ENCODE measurements around the gene PRSS22.

Gene PRSS22

GRCh38 chr16:2879854-2880508 lies 22.0 kb upstream of the PRSS22 start:
- no peaks in the 10 kb centered on the region for H3K36me3 ChIP-seq (ENCODE audit: insufficient read depth, insufficient read length, low read length)

GRCh38 chr16:2874912-2875362 lies 17.0 kb upstream of the PRSS22 start:
- DNase-seq (ENCODE audit: low read depth, low spot score) = peak; percentile 75
- TF ChIP-seq SUZ12 (IDR thresholded peaks at IDR 0.05; ENCODE audit: extremely low read depth, insufficient read depth, insufficient read length) (no peak), ZNF274 (IDR thresholded peaks at IDR 0.05; ENCODE audit: low read depth, low read length) (no peak), YY1 (IDR thresholded peaks at IDR 0.05; ENCODE audit: insufficient read depth, insufficient read length) (no peak)
- Histone ChIP-seq H3K27me3 (ENCODE audit: insufficient read depth, insufficient read length) (no peaks in the 10 kb centered on the region), H3K4me3 (ENCODE audit: insufficient read length, low read depth) (no peak overlapping the region), H3K9me3 (ENCODE audit: insufficient read depth, low read length) (peaks cover 7% of the 10 kb centered on the region), H3K9ac (ENCODE audit: insufficient read length, low read depth) (no peak overlapping the region), H3K36me3 (ENCODE audit: insufficient read depth, insufficient read length, low read length) (no peaks in the 10 kb centered on the region), H3K4me1 (ENCODE audit: insufficient read depth, insufficient read length) (no peaks in the 10 kb centered on the region)

More at GRCh38 chr16:2879854-2880508, 22.0 kb upstream of the PRSS22 start:
- H3K9me3 ChIP-seq (ENCODE audit: insufficient read depth, low read length) = peaks cover 11% of the 10 kb centered on the region
- peaks cover 5% of the 10 kb centered on the region for H3K4me1 ChIP-seq (ENCODE audit: insufficient read depth, insufficient read length)
- peaks cover 13% of the 10 kb centered on the region for H3K27me3 ChIP-seq (ENCODE audit: insufficient read depth, insufficient read length)
- no peak overlapping the region for H3K9ac ChIP-seq (ENCODE audit: insufficient read length, low read depth)
- DNase-seq (ENCODE audit: low read depth, low spot score) = no peak
- no peak overlapping the region for H3K4me3 ChIP-seq (ENCODE audit: insufficient read length, low read depth)
- TF ChIP-seq YY1 (IDR thresholded peaks at IDR 0.05; ENCODE audit: insufficient read depth, insufficient read length) = no peak
- no peak for TF ChIP-seq SUZ12 (IDR thresholded peaks at IDR 0.05; ENCODE audit: extremely low read depth, insufficient read depth, insufficient read length)
- TF ChIP-seq ZNF274 (IDR thresholded peaks at IDR 0.05; ENCODE audit: low read depth, low read length) = no peak

GRCh38 chr16:2874032-2874911 lies 16.3 kb upstream of the PRSS22 start:
- Histone ChIP-seq H3K4me1 (ENCODE audit: insufficient read depth, insufficient read length) (no peaks in the 10 kb centered on the region), H3K36me3 (ENCODE audit: insufficient read depth, insufficient read length, low read length) (no peaks in the 10 kb centered on the region), H3K9me3 (ENCODE audit: insufficient read depth, low read length) (0 out of 2 replicates have a peak, but pooled peaks cover under 1% of the 10 kb centered on the region), H3K4me3 (ENCODE audit: insufficient read length, low read depth) (no peak overlapping the region), H3K9ac (ENCODE audit: insufficient read length, low read depth) (peak overlapping the region; percentile 54), H3K27me3 (ENCODE audit: insufficient read depth, insufficient read length) (no peaks in the 10 kb centered on the region)
- DNase-seq (ENCODE audit: low read depth, low spot score) = no peak
- no peak for TF ChIP-seq SUZ12 (IDR thresholded peaks at IDR 0.05; ENCODE audit: extremely low read depth, insufficient read depth, insufficient read length)

- TF ChIP-seq SUZ12 (IDR thresholded peaks at IDR 0.05; ENCODE audit: extremely low read depth, insufficient read depth, insufficient read length) (no peak), YY1 (IDR thresholded peaks at IDR 0.05; ENCODE audit: insufficient read depth, insufficient read length) (no peak), ZNF274 (IDR thresholded peaks at IDR 0.05; ENCODE audit: low read depth, low read length) (no peak)
- Histone ChIP-seq H3K4me3 (ENCODE audit: insufficient read length, low read depth) (no peak overlapping the region), H3K27me3 (ENCODE audit: insufficient read depth, insufficient read length) (no peaks in the 10 kb centered on the region), H3K9me3 (ENCODE audit: insufficient read depth, low read length) (no peaks in the 10 kb centered on the region), H3K36me3 (ENCODE audit: insufficient read depth, insufficient read length, low read length) (no peaks in the 10 kb centered on the region), H3K4me1 (ENCODE audit: insufficient read depth, insufficient read length) (no peaks in the 10 kb centered on the region), H3K9ac (ENCODE audit: insufficient read length, low read depth) (no peak overlapping the region)
- DNase-seq (ENCODE audit: low read depth, low spot score) = no peak
These were observed 14.0 kb upstream of the PRSS22 start for GRCh38 chr16:2871926-2872325.

- Histone ChIP-seq H3K9me3 (ENCODE audit: insufficient read depth, low read length) (no peaks in the 10 kb centered on the region), H3K9ac (ENCODE audit: insufficient read length, low read depth) (peak overlapping the region; percentile 95), H3K36me3 (ENCODE audit: insufficient read depth, insufficient read length, low read length) (no peaks in the 10 kb centered on the region), H3K4me3 (ENCODE audit: insufficient read length, low read depth) (peak overlapping the region; percentile 81), H3K4me1 (ENCODE audit: insufficient read depth, insufficient read length) (no peaks in the 10 kb centered on the region), H3K27me3 (ENCODE audit: insufficient read depth, insufficient read length) (no peaks in the 10 kb centered on the region)
- peak; percentile 91 for DNase-seq (ENCODE audit: low read depth, low spot score)
- TF ChIP-seq ZNF274 (IDR thresholded peaks at IDR 0.05; ENCODE audit: low read depth, low read length) (no peak), SUZ12 (IDR thresholded peaks at IDR 0.05; ENCODE audit: extremely low read depth, insufficient read depth, insufficient read length) (no peak), YY1 (IDR thresholded peaks at IDR 0.05; ENCODE audit: insufficient read depth, insufficient read length) (peak; percentile 90)
These were observed 10.2 kb upstream of the PRSS22 start for GRCh38 chr16:2867987-2868789.

- TF ChIP-seq SUZ12 (IDR thresholded peaks at IDR 0.05; ENCODE audit: extremely low read depth, insufficient read depth, insufficient read length) (no peak), ZNF274 (IDR thresholded peaks at IDR 0.05; ENCODE audit: low read depth, low read length) (no peak), YY1 (IDR thresholded peaks at IDR 0.05; ENCODE audit: insufficient read depth, insufficient read length) (no peak)
- H3K9ac ChIP-seq (ENCODE audit: insufficient read length, low read depth) = peak overlapping the region; percentile 95
- H3K4me1 ChIP-seq (ENCODE audit: insufficient read depth, insufficient read length) = no peaks in the 10 kb centered on the region
- no peaks in the 10 kb centered on the region for H3K9me3 ChIP-seq (ENCODE audit: insufficient read depth, low read length)
- no peaks in the 10 kb centered on the region for H3K27me3 ChIP-seq (ENCODE audit: insufficient read depth, insufficient read length)
- H3K4me3 ChIP-seq (ENCODE audit: insufficient read length, low read depth) = peak overlapping the region; percentile 81
- H3K36me3 ChIP-seq (ENCODE audit: insufficient read depth, insufficient read length, low read length) = no peaks in the 10 kb centered on the region
- no peak for DNase-seq (ENCODE audit: low read depth, low spot score)
These were observed 9.7 kb upstream of the PRSS22 start for GRCh38 chr16:2867661-2867986.
